HL-60 (cell line): ENCODE data around the gene SLC25A11.
A peak's percentile ranks its signal among the peaks of the same experiment; 100 is the strongest.
"Not testable (repeated sequence)": the region's sequence is repeated elsewhere in the genome, so short reads cannot be mapped to it uniquely, and the experiment has no call there.

Experiments
- DNase-seq, 2 experiments: peaks; one replicate each; pipeline ENCODE4 v3.0.0-alpha.2; 2010 to 2020; ENCODE audit warnings: low read depth in 1 of 2, low spot score in 1 of 2
- H3K27ac ChIP-seq: fragments of 250-450 bp; sonication (Bioruptor Pico); replicated peaks from 2 replicates; pipeline ENCODE4 v1.5.1; 2020; ENCODE audit warnings: mild to moderate bottlenecking, moderate library complexity
- H3K27me3 ChIP-seq: fragments of 250-450 bp; sonication (Bioruptor Pico); 2 replicates; pipeline ENCODE4 v1.5.1; 2021; ENCODE audit warnings: mild to moderate bottlenecking, moderate library complexity; ENCODE audit not compliant: insufficient read depth, poor library complexity, severe bottlenecking
- H3K4me3 ChIP-seq: replicated peaks from 2 replicates; pipeline ENCODE4 v1.5.1; 2011; ENCODE audit warnings: mild to moderate bottlenecking, control low read depth, low read length; ENCODE audit not compliant: insufficient read depth
- GABPA ChIP-seq: IDR thresholded peaks from 2 replicates; pipeline ENCODE4 v1.6.1; 2012; ENCODE audit warnings: low read depth
- POLR2AphosphoS5 ChIP-seq: IDR thresholded peaks from 2 replicates; pipeline ENCODE4 v1.6.1; 2012; ENCODE audit warnings: low read depth
- SPI1 ChIP-seq: IDR thresholded peaks from 2 replicates; pipeline ENCODE4 v1.6.1; 2012; ENCODE audit warnings: low read depth, mild to moderate bottlenecking, borderline replicate concordance
- TF ChIP-seq, protein P1 (sequence below): IDR thresholded peaks from one replicate; pipeline ENCODE4 v1.5.1; 2011; ENCODE audit warnings: low read length, control low read depth, inconsistent platforms; ENCODE audit not compliant: insufficient read depth
- TF ChIP-seq, protein P2 (sequence below): IDR thresholded peaks from 2 replicates; pipeline ENCODE4 v1.6.1; 2012; ENCODE audit warnings: low read depth; ENCODE audit not compliant: insufficient replicate concordance

The SLC25A11 gene

DNA sequence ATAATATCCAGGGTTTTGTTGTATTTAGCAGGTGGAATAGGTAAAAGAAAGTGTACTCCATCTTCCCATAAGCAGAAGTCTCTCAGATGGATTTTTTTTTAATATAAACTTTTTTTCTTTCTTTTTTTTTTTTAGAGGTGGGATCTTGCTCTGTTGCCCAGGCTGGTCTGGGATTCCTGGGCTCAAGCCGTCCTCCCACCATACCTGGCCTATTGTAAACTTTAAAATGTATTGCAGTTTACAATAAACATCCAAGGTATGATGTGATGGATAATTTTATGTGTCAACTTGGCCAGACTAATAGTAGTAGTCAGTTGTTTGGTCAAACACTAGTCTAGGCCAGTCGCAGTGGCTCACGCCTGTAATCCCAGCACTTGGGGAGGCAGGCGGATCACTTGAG lies 18.5 kb downstream of the SLC25A11 start:
- H3K27me3 ChIP-seq = no peaks in the 10 kb centered on the region
- H3K27ac ChIP-seq = no peak overlapping the region
- TF ChIP-seq, protein P1, sequence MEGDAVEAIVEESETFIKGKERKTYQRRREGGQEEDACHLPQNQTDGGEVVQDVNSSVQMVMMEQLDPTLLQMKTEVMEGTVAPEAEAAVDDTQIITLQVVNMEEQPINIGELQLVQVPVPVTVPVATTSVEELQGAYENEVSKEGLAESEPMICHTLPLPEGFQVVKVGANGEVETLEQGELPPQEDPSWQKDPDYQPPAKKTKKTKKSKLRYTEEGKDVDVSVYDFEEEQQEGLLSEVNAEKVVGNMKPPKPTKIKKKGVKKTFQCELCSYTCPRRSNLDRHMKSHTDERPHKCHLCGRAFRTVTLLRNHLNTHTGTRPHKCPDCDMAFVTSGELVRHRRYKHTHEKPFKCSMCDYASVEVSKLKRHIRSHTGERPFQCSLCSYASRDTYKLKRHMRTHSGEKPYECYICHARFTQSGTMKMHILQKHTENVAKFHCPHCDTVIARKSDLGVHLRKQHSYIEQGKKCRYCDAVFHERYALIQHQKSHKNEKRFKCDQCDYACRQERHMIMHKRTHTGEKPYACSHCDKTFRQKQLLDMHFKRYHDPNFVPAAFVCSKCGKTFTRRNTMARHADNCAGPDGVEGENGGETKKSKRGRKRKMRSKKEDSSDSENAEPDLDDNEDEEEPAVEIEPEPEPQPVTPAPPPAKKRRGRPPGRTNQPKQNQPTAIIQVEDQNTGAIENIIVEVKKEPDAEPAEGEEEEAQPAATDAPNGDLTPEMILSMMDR = no peak
- TF ChIP-seq GABPA (no peak), SPI1 (no peak), POLR2AphosphoS5 (no peak)
- TF ChIP-seq, protein P2, sequence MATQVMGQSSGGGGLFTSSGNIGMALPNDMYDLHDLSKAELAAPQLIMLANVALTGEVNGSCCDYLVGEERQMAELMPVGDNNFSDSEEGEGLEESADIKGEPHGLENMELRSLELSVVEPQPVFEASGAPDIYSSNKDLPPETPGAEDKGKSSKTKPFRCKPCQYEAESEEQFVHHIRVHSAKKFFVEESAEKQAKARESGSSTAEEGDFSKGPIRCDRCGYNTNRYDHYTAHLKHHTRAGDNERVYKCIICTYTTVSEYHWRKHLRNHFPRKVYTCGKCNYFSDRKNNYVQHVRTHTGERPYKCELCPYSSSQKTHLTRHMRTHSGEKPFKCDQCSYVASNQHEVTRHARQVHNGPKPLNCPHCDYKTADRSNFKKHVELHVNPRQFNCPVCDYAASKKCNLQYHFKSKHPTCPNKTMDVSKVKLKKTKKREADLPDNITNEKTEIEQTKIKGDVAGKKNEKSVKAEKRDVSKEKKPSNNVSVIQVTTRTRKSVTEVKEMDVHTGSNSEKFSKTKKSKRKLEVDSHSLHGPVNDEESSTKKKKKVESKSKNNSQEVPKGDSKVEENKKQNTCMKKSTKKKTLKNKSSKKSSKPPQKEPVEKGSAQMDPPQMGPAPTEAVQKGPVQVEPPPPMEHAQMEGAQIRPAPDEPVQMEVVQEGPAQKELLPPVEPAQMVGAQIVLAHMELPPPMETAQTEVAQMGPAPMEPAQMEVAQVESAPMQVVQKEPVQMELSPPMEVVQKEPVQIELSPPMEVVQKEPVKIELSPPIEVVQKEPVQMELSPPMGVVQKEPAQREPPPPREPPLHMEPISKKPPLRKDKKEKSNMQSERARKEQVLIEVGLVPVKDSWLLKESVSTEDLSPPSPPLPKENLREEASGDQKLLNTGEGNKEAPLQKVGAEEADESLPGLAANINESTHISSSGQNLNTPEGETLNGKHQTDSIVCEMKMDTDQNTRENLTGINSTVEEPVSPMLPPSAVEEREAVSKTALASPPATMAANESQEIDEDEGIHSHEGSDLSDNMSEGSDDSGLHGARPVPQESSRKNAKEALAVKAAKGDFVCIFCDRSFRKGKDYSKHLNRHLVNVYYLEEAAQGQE = no peak
- H3K4me3 ChIP-seq = no peak overlapping the region
- DNase-seq = no peak

DNA sequence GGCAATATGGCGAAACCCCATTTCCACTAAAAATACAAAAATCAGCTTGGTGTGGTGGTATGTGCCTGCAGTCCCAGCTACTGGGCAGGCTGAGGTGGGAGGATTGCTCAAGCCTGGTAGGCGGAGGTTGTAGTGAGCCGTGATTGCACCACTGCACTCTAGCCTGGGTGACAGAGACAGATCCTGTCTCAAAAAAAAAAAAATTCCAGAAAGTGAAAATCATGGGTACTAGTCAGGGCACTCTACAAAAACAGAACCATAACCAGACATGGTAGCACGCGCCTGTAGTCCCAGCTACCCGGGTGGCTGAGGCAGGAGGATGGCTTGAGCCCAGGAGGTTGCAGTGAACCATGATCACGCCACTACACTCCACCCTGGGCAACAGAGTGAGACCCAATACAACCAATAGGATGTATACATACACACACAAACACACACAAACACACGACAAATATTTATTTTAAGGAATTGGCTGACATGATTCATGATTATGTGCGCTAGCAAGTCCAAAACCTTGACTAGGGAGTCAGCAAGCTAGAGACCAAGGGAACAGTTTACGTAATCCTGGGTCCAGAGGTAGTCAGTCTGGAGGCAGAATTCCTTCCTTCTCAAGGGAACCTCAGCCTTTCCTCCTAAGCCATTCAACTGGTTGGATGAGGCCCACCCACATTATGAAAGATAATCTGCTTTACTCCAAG lies 19.3 kb downstream of the SLC25A11 start:
- Histone ChIP-seq H3K4me3 (no peak overlapping the region), H3K27me3 (no peaks in the 10 kb centered on the region), H3K27ac (no peak overlapping the region)
- DNase-seq = peak in 1 of 2 experiments; percentile 78
- TF ChIP-seq, protein P1 = no peak
- no peak for TF ChIP-seq POLR2AphosphoS5
- TF ChIP-seq SPI1 = no peak
- TF ChIP-seq, protein P2 = no peak
- TF ChIP-seq GABPA = no peak

DNA sequence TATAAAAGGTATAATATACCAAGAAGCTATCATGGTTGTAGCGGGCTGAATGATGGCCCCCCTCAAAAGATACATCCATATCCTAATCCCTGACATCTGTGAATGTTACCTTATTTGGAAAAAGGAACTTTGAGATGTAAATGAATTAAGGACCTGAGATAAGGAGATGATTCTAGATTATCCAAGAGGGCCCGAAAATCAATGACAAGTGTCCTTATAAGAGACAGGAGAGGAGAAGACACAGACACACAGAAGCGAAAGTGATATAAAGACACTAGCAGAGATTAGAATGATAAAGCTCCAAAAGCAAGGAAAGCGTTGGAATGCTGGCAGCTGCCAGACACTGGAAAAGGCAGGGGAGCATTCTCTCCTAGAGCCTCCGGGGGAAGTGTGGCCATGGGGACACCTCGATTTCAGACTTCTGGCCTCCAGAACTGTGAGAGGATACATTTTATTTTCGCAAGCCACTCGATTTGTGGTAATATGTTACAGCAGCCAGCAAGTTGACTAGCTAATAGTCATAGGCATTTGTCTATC lies 20.3 kb downstream of the SLC25A11 start:
- TF ChIP-seq GABPA (no peak), SPI1 (no peak), POLR2AphosphoS5 (no peak)
- TF ChIP-seq, protein P2 = no peak
- TF ChIP-seq, protein P1 = no peak
- Histone ChIP-seq H3K27me3 (no peaks in the 10 kb centered on the region), H3K4me3 (no peak overlapping the region), H3K27ac (no peak overlapping the region)
- no peak for DNase-seq

DNA sequence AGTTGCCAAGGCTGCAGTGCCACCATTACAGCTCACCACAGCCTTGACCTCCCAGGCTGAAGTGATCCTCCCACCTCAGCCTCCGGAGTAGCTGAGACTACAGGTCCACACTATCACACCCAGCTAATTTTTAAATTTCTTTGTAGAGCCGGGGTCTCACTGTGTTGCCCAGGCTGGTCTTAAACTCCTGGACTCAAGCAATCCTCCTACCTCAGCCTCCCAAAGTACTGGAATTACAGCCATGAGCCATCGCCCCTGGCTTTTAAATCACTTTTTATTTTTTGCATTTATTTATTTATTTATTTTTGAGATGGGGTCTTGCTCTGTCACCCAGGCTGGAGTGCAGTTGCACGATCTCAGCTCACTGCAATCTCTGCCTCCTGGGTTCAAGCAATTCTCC lies 25.3 kb downstream of the SLC25A11 start:
- not testable (repeated sequence) for H3K27me3 ChIP-seq, DNase-seq, H3K27ac ChIP-seq, H3K4me3 ChIP-seq
